HepG2 (cell line): ENCODE data around the gene PYCARD. TPM values are rescaled to one million over a fixed set of nuclear protein-coding genes. Genes with fewer than 3 reads are reported as not detected.

Source experiments
- CBX5 ChIP-seq: sonication (generic); formaldehyde crosslinking; IDR thresholded peaks from 2 replicates; pipeline ENCODE4 v1.4.0; 2020; ENCODE audit warnings: missing genetic modification reagents, borderline replicate concordance
- FOSL1 ChIP-seq: sonication (generic); formaldehyde crosslinking; IDR thresholded peaks from 2 replicates; pipeline ENCODE4 v1.9.0; 2021; ENCODE audit warnings: missing genetic modification reagents, borderline replicate concordance
- HDAC2 ChIP-seq: sonication (generic); formaldehyde crosslinking; IDR thresholded peaks from 2 replicates; pipeline ENCODE4 v1.4.0; 2020; ENCODE audit warnings: missing genetic modification reagents
- POLR2A ChIP-seq, 2 experiments: IDR thresholded peaks; 2 replicates each; pipeline ENCODE4 v1.6.1; 2011; ENCODE audit warnings: low read depth in 2 of 2, low read length in 2 of 2, mild to moderate bottlenecking in 1 of 2, moderate library complexity in 1 of 2; ENCODE audit not compliant: insufficient read depth in 1 of 2
- RBFOX2 ChIP-seq: fragments of 200-400 bp; formaldehyde crosslinking; IDR thresholded peaks from 2 replicates; pipeline ENCODE4 v1.6.1; 2017; ENCODE audit warnings: low read depth, mild to moderate bottlenecking, low read length
- ZBTB21 ChIP-seq: sonication (generic); formaldehyde crosslinking; IDR thresholded peaks from 2 replicates; pipeline ENCODE4 v1.4.0; 2020; ENCODE audit warnings: missing genetic modification reagents
- ZFP36 ChIP-seq: fragments of 150-350 bp; IDR thresholded peaks from 2 replicates; pipeline ENCODE4 v1.6.1; 2018; ENCODE audit warnings: borderline replicate concordance, low read length, low read depth; ENCODE audit not compliant: partially characterized antibody
- polyA plus RNA-seq, 8 experiments: library from polyadenylated mRNA; depleted of rRNA in 3 of 8; stranded (reverse) in 7 of 8; unstranded in 1 of 8; fragments of >200 nt; fragmentation: Illumina TruSeq in 4 of 8; extraction: Trizol in 4 of 8; gene quantifications; 2 replicates each; pipeline versions ENCODE4 v1.2.1 to v1.2.3, GENCODE V29; 2011 to 2016; ENCODE audit warnings: low read depth in 4 of 8, missing spikeins in 1 of 8, mixed read lengths in 1 of 8; ENCODE audit not compliant: insufficient read depth in 1 of 8
- total RNA-seq, 5 experiments: library from RNA; depleted of rRNA; stranded (reverse); fragments of >200 nt; fragmentation: Illumina TruSeq; extraction: Trizol; gene quantifications; 2 replicates each; pipeline ENCODE4 v1.2.3, GENCODE V29; 2016; ENCODE audit warnings: low read depth in 1 of 5
- TF ChIP-seq, protein P1 (sequence below): sonication (generic); formaldehyde crosslinking; IDR thresholded peaks from 2 replicates; pipeline ENCODE4 v1.4.0; 2020; ENCODE audit warnings: missing genetic modification reagents
- TF ChIP-seq, protein P2 (sequence below): sonication (generic); formaldehyde crosslinking; IDR thresholded peaks from 2 replicates; pipeline ENCODE4 v1.5.1; 2020; ENCODE audit warnings: missing genetic modification reagents, mild to moderate bottlenecking, borderline replicate concordance
- TF ChIP-seq, protein P3 (sequence below): sonication (generic); formaldehyde crosslinking; IDR thresholded peaks from 2 replicates; pipeline ENCODE4 v1.8.1; 2023; ENCODE audit warnings: mild to moderate bottlenecking, moderate library complexity, missing genetic modification reagents
- TF ChIP-seq, protein P4 (sequence below): IDR thresholded peaks from 2 replicates; pipeline ENCODE4 v1.6.1; 2012; ENCODE audit warnings: inconsistent platforms
- TF ChIP-seq, protein P5 (sequence below): IDR thresholded peaks from 2 replicates; pipeline ENCODE4 v1.6.1; 2016; ENCODE audit warnings: low read depth, missing genetic modification reagents, missing compliant biosample characterization

The PYCARD gene
- total and polyA plus RNA-seq, 2 of the 13 experiments (the other 11 are each of a cell fraction or from before 2014, with no cell fraction given), result 4.8 to 9.2 TPM

DNA sequence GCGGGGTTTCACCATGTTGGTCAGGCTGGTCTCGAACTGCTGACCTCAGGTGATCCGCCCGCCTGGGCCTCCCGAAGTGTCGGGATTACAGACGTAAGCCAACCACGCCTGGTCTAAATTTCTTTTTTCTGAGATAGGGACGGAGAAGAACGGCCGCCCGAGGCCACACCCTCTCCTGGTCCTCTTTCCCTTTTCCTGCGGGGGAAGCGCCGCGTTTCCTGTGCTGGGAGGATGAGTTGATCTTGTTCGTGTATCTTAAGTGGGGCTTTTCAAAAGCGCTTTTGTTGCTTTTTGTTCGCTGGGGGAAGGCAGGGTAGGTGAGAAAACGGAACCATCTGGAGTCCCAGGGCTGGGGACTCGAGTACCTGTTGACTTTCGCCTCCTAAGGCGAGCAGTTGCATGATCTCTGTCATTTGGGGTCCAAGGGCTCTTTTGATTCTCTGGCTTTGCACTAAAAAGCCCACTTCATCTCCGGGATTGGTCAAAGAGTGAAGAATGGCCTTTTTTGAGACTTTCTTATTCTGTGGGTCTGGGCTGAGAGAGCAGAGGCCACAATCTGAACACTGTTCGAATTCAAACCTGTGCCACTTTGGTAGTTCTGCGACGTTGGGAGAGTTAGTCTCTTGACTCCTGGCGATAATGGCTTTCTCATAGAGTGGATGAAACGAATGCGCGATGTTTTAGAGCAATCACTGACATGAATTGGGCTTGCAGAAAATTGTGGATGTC is 21.3 kb downstream of the PYCARD start (continued):
- TF ChIP-seq, protein P1, sequence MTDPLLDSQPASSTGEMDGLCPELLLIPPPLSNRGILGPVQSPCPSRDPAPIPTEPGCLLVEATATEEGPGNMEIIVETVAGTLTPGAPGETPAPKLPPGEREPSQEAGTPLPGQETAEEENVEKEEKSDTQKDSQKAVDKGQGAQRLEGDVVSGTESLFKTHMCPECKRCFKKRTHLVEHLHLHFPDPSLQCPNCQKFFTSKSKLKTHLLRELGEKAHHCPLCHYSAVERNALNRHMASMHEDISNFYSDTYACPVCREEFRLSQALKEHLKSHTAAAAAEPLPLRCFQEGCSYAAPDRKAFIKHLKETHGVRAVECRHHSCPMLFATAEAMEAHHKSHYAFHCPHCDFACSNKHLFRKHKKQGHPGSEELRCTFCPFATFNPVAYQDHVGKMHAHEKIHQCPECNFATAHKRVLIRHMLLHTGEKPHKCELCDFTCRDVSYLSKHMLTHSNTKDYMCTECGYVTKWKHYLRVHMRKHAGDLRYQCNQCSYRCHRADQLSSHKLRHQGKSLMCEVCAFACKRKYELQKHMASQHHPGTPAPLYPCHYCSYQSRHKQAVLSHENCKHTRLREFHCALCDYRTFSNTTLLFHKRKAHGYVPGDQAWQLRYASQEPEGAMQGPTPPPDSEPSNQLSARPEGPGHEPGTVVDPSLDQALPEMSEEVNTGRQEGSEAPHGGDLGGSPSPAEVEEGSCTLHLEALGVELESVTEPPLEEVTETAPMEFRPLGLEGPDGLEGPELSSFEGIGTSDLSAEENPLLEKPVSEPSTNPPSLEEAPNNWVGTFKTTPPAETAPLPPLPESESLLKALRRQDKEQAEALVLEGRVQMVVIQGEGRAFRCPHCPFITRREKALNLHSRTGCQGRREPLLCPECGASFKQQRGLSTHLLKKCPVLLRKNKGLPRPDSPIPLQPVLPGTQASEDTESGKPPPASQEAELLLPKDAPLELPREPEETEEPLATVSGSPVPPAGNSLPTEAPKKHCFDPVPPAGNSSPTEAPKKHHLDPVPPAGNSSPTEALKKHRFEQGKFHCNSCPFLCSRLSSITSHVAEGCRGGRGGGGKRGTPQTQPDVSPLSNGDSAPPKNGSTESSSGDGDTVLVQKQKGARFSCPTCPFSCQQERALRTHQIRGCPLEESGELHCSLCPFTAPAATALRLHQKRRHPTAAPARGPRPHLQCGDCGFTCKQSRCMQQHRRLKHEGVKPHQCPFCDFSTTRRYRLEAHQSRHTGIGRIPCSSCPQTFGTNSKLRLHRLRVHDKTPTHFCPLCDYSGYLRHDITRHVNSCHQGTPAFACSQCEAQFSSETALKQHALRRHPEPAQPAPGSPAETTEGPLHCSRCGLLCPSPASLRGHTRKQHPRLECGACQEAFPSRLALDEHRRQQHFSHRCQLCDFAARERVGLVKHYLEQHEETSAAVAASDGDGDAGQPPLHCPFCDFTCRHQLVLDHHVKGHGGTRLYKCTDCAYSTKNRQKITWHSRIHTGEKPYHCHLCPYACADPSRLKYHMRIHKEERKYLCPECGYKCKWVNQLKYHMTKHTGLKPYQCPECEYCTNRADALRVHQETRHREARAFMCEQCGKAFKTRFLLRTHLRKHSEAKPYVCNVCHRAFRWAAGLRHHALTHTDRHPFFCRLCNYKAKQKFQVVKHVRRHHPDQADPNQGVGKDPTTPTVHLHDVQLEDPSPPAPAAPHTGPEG (CRISPR knock-in tag), result 0 out of 2 replicates have a peak, but pooled peaks have one; percentile 12
- TF ChIP-seq, protein P2, sequence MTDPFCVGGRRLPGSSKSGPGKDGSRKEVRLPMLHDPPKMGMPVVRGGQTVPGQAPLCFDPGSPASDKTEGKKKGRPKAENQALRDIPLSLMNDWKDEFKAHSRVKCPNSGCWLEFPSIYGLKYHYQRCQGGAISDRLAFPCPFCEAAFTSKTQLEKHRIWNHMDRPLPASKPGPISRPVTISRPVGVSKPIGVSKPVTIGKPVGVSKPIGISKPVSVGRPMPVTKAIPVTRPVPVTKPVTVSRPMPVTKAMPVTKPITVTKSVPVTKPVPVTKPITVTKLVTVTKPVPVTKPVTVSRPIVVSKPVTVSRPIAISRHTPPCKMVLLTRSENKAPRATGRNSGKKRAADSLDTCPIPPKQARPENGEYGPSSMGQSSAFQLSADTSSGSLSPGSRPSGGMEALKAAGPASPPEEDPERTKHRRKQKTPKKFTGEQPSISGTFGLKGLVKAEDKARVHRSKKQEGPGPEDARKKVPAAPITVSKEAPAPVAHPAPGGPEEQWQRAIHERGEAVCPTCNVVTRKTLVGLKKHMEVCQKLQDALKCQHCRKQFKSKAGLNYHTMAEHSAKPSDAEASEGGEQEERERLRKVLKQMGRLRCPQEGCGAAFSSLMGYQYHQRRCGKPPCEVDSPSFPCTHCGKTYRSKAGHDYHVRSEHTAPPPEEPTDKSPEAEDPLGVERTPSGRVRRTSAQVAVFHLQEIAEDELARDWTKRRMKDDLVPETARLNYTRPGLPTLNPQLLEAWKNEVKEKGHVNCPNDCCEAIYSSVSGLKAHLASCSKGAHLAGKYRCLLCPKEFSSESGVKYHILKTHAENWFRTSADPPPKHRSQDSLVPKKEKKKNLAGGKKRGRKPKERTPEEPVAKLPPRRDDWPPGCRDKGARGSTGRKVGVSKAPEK (CRISPR knock-in tag), result no peak
- TF ChIP-seq, protein P3, sequence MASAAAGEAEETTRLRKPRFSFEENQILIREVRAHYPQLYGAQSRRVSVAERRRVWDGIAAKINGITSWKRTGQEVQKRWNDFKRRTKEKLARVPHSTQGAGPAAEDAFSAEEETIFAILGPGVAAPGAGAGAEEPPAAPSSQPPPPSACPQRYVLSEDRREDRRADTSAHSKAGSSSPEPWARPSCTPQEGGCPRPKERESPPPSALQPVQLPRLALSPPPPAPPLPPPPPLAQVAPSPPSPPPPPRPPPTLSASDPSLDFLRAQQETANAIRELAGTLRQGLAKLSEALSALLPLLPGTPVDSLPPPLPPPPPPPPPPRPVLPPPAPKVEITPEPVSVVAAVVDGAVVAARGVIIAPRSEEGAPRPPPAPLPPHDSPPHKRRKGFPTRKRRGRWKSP, result 0 out of 2 replicates have a peak, but pooled peaks have one; percentile 3
- TF ChIP-seq POLR2A (IDR thresholded peaks at IDR 0.05; ENCODE audit: insufficient read depth in 1 of 2, low read depth in 2 of 2, low read length in 2 of 2) (peak in 1 of 2 experiments; percentile 40; a peak in 2 of 4 replicates), HDAC2 (CRISPR knock-in tag) (no peak), ZFP36 (no peak), FOSL1 (CRISPR knock-in tag) (no peak), RBFOX2 (peak; percentile 47; the same call in 1 of the 2 replicates), ZBTB21 (CRISPR knock-in tag) (0 out of 2 replicates have a peak, but pooled peaks have one; percentile 3), CBX5 (CRISPR knock-in tag) (no peak)
- TF ChIP-seq, protein P4, sequence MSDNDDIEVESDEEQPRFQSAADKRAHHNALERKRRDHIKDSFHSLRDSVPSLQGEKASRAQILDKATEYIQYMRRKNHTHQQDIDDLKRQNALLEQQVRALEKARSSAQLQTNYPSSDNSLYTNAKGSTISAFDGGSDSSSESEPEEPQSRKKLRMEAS, result 0 out of 2 replicates have a peak, but pooled peaks have one; percentile 23
- TF ChIP-seq, protein P5, sequence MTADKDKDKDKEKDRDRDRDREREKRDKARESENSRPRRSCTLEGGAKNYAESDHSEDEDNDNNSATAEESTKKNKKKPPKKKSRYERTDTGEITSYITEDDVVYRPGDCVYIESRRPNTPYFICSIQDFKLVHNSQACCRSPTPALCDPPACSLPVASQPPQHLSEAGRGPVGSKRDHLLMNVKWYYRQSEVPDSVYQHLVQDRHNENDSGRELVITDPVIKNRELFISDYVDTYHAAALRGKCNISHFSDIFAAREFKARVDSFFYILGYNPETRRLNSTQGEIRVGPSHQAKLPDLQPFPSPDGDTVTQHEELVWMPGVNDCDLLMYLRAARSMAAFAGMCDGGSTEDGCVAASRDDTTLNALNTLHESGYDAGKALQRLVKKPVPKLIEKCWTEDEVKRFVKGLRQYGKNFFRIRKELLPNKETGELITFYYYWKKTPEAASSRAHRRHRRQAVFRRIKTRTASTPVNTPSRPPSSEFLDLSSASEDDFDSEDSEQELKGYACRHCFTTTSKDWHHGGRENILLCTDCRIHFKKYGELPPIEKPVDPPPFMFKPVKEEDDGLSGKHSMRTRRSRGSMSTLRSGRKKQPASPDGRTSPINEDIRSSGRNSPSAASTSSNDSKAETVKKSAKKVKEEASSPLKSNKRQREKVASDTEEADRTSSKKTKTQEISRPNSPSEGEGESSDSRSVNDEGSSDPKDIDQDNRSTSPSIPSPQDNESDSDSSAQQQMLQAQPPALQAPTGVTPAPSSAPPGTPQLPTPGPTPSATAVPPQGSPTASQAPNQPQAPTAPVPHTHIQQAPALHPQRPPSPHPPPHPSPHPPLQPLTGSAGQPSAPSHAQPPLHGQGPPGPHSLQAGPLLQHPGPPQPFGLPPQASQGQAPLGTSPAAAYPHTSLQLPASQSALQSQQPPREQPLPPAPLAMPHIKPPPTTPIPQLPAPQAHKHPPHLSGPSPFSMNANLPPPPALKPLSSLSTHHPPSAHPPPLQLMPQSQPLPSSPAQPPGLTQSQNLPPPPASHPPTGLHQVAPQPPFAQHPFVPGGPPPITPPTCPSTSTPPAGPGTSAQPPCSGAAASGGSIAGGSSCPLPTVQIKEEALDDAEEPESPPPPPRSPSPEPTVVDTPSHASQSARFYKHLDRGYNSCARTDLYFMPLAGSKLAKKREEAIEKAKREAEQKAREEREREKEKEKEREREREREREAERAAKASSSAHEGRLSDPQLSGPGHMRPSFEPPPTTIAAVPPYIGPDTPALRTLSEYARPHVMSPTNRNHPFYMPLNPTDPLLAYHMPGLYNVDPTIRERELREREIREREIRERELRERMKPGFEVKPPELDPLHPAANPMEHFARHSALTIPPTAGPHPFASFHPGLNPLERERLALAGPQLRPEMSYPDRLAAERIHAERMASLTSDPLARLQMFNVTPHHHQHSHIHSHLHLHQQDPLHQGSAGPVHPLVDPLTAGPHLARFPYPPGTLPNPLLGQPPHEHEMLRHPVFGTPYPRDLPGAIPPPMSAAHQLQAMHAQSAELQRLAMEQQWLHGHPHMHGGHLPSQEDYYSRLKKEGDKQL (CRISPR knock-in tag), result no peak
